VCaP (cell line): ENCODE results near the gene SLC1A2.
A peak's percentile ranks its signal among the peaks of the same experiment; 100 is the strongest.

ENCODE experiments used
- H3K27ac ChIP-seq: fragments of 450-650 bp; 2 replicates; pipeline ENCODE4 v1.5.1; 2017
- CTCF ChIP-seq: fragments of 450-650 bp; conservative IDR thresholded peaks from 2 replicates; pipeline ENCODE4 v1.5.1; 2017; ENCODE audit warnings: mild to moderate bottlenecking, moderate library complexity

Gene SLC1A2

GRCh38 chr11:35313760-35314153, 105.6 kb downstream of the SLC1A2 start:
- no peak for TF ChIP-seq CTCF
- no peak overlapping the region for H3K27ac ChIP-seq

GRCh38 chr11:35313066-35313759, 106.1 kb downstream of the SLC1A2 start:
- no peak overlapping the region for H3K27ac ChIP-seq
- TF ChIP-seq CTCF: no peak

GRCh38 chr11:35311331-35311730, 108.0 kb downstream of the SLC1A2 start:
- no peak for TF ChIP-seq CTCF
- H3K27ac ChIP-seq: no peak overlapping the region

GRCh38 chr11:35308157-35308556, 111.2 kb downstream of the SLC1A2 start:
- no peak overlapping the region for H3K27ac ChIP-seq
- TF ChIP-seq CTCF: no peak

- TF ChIP-seq CTCF: no peak
- no peak overlapping the region for H3K27ac ChIP-seq
These were observed 112.1 kb downstream of the SLC1A2 start for GRCh38 chr11:35307221-35307621.

GRCh38 chr11:35305670-35306382, 113.5 kb downstream of the SLC1A2 start:
- peak overlapping the region; percentile 37; the same call in 1 of the 2 replicates for H3K27ac ChIP-seq
- TF ChIP-seq CTCF: peak; percentile 81

- TF ChIP-seq CTCF: no peak
- H3K27ac ChIP-seq: peak overlapping the region; percentile 37; the same call in 1 of the 2 replicates
These were observed 114.4 kb downstream of the SLC1A2 start for GRCh38 chr11:35304900-35305460.
